Measurements from ENCODE around the gene BLTP3A.

BLTP3A gene

DNA sequence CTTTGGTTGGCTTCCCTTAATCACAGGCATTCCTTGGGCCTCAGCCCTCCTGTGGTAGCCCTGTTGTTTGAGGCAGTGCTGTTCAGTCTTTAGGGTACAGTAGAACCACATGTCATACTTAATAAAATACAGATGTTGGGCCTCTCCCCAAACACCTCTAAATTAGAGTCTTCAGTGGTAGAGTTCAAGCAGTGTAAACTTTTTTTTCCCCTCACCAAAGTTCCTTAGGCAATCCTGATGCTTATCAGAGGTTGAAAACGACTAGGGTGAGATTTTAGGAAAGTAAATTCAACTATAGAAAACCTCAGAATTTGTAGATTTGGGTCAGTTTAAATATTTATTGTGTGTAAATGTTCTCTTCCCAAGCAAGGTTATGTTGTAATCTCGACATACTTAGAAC lies 44.6 kb downstream of the BLTP3A start:
- no peak for DNase-seq

DNA sequence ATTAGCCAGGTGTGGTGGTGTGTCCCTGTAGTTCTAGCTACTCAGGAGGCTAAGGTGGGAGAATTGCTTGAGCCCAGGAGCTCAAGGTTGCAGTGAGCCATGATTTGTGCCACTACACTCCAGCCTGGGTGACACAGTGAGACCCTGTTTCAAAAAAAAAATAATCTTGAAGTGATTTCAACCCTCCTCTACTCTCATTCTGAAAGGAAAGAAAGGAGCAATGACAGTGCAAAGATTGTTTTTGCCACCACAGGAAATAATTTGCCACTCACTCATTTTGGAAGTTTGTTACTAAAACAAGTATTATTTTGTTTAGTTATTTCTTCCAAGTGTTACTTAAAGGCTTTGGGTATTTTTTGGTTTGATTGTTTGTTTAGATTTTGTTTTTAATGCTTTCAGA lies 45.6 kb downstream of the BLTP3A start:
- no peak for DNase-seq

DNA sequence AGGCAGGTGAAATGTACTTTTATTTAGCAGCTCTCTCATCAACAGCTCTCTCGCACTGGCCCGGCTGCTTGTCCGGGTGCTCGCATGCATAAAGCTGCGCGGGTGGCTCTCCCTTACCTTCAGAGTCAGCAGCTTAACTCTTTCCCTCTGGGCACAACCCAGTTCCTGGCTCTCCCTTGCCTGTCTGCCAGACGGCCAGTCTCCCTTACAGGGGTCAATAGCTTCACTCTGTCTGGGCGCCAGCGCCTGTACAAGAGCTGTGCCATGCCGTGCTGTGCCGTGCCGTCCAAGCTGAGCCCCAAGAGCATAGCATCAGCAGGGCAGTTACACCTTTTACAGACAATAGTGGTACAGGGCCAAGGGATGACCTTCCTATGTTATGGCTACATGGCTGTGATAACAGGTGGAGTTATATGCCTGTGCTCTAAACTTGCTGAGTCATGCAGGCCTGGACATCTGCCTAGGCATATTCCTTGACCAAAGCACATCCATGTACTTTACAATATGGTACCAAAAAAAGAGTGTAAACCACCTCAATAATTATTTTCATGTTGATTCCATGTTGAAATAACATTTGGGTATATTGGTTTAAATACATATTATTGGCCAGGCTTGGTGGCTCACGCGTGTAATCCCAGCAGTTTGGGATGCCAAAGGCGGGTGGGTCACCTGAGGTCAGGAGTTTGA lies 47.9 kb downstream of the BLTP3A start:
- no peak for DNase-seq
